ENCODE data around the gene POLR2E. TPM values are rescaled to one million over a fixed set of nuclear protein-coding genes. Genes with fewer than 3 reads are reported as not detected.

Gene POLR2E
- total RNA-seq, 2 donors from 2014 or later = 225 to 254 TPM

DNA sequence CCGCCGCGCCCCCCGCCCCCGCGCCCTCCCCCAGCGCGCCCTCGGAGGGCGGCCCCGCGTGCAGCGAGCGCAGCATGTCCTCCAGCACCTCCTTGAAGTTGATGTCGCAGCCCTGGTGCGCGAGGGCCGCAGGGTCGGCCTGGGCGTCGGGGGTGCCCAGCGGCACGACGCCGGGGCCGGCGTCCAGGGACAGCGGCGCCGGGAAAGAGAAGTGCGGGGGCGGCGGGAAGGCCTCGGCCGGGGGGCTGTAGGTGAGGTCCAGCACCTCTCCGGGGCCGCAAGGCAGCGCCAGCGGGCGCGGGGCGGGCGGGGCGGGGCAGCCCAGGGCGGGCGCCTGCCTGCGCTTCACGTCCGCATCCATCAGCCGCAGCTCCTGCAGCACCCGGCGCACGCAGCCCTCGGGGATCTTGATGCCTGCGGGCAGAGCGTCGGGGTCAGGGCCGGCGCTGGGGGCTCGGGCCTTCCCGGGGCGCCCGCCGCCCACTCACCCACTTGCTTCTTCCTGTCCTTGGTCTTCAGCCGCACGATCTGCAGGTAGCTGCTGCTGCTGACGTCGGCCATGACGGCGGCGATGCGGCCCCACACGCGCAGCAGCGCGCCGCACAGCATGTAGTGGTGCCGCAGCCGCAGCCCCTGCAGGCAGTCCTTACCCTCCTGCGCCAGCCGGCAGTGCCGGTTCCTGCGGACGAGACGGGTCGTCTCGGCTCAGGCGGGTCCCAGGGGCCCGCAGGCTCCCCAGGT is 13.3 kb upstream of the POLR2E start:
- no peak overlapping the region for H3K27ac ChIP-seq (ENCODE audit: low read depth, low read length)
- no peak overlapping the region for H3K4me3 Mint-ChIP-seq
- no peak overlapping the region for H3K27ac Mint-ChIP-seq
- 96 to 98% methylated on average over 37 to 89 of the region's 89 CpGs for WGBS, 2 experiments (ENCODE audit: insufficient coverage in 1 of 2, insufficient read length in 1 of 2)
- no peaks in the 10 kb centered on the region for H3K27me3 ChIP-seq (ENCODE audit: control insufficient read depth, insufficient read depth, low read length, poor library complexity, severe bottlenecking)
- H3K9me3 Mint-ChIP-seq = no peaks in the 10 kb centered on the region
- H3K4me1 ChIP-seq (ENCODE audit: control insufficient read depth, insufficient read depth, low read length) = no peaks in the 10 kb centered on the region
- H3K9ac ChIP-seq (ENCODE audit: extremely low read depth, low read length, poor library complexity, severe bottlenecking) = no peak overlapping the region
- no peak overlapping the region for H3K4me3 ChIP-seq (ENCODE audit: low read length)
- TF ChIP-seq, protein P1, sequence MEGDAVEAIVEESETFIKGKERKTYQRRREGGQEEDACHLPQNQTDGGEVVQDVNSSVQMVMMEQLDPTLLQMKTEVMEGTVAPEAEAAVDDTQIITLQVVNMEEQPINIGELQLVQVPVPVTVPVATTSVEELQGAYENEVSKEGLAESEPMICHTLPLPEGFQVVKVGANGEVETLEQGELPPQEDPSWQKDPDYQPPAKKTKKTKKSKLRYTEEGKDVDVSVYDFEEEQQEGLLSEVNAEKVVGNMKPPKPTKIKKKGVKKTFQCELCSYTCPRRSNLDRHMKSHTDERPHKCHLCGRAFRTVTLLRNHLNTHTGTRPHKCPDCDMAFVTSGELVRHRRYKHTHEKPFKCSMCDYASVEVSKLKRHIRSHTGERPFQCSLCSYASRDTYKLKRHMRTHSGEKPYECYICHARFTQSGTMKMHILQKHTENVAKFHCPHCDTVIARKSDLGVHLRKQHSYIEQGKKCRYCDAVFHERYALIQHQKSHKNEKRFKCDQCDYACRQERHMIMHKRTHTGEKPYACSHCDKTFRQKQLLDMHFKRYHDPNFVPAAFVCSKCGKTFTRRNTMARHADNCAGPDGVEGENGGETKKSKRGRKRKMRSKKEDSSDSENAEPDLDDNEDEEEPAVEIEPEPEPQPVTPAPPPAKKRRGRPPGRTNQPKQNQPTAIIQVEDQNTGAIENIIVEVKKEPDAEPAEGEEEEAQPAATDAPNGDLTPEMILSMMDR (conservative IDR thresholded peaks at IDR 0.05) = no peak
- H3K9me3 ChIP-seq (ENCODE audit: control insufficient read depth, low read length) = no peaks in the 10 kb centered on the region
- H3K36me3 Mint-ChIP-seq (ENCODE audit: low read depth) = peaks cover 7% of the 10 kb centered on the region
- DNase-seq = no peak
- H3K36me3 ChIP-seq (ENCODE audit: control insufficient read depth, insufficient read depth, low read length) = peaks cover 26% of the 10 kb centered on the region
- peaks cover 3% of the 10 kb centered on the region for H3K4me1 Mint-ChIP-seq
- H3K27me3 Mint-ChIP-seq (ENCODE audit: insufficient read depth) = no peaks in the 10 kb centered on the region

DNA sequence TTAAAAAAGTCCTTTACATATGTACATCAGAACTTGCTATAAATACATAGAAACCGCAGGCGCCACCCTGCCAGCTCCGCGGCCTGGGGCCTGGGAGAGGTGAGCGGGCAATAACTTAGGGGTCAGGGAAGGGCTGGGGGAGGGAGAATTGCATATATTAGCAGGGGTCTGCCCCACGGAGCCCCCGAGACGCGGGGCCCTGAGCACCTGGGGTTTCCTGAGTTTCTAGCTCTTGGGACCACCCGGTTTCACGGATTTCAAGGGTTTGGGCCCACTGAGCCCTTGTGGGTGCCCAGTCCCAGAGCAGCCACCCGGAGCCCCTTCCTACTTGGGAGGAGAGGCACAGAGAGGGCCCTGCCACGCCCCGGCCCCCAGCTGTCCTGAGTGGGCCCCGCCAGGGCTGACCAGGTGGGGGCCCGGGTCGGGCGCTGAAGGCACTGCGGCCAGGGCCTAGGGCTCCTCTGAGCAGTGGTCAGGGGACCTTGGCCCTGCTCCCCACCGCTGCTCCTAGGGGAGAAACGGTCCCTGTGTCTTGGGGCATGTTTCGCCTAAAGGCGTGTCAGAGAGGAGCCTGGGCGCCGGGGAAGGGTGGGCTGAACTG is 12.6 kb upstream of the POLR2E start:
- peaks cover 4% of the 10 kb centered on the region for H3K4me1 Mint-ChIP-seq
- no peak for DNase-seq
- TF ChIP-seq, protein P1 (conservative IDR thresholded peaks at IDR 0.05) = no peak
- WGBS, 2 experiments (ENCODE audit: insufficient coverage in 1 of 2, insufficient read length in 1 of 2) = 96% methylated on average over 16 to 25 of the region's 25 CpGs
- no peak overlapping the region for H3K4me3 ChIP-seq (ENCODE audit: low read length)
- H3K9ac ChIP-seq (ENCODE audit: extremely low read depth, low read length, poor library complexity, severe bottlenecking) = no peak overlapping the region
- H3K27ac Mint-ChIP-seq = no peak overlapping the region
- no peaks in the 10 kb centered on the region for H3K9me3 ChIP-seq (ENCODE audit: control insufficient read depth, low read length)
- no peaks in the 10 kb centered on the region for H3K4me1 ChIP-seq (ENCODE audit: control insufficient read depth, insufficient read depth, low read length)
- no peak overlapping the region for H3K27ac ChIP-seq (ENCODE audit: low read depth, low read length)
- no peaks in the 10 kb centered on the region for H3K27me3 Mint-ChIP-seq (ENCODE audit: insufficient read depth)
- H3K36me3 Mint-ChIP-seq (ENCODE audit: low read depth) = peaks cover 7% of the 10 kb centered on the region
- H3K9me3 Mint-ChIP-seq = no peaks in the 10 kb centered on the region
- H3K27me3 ChIP-seq (ENCODE audit: control insufficient read depth, insufficient read depth, low read length, poor library complexity, severe bottlenecking) = no peaks in the 10 kb centered on the region
- H3K4me3 Mint-ChIP-seq = no peak overlapping the region
- H3K36me3 ChIP-seq (ENCODE audit: control insufficient read depth, insufficient read depth, low read length) = peaks cover 25% of the 10 kb centered on the region

DNA sequence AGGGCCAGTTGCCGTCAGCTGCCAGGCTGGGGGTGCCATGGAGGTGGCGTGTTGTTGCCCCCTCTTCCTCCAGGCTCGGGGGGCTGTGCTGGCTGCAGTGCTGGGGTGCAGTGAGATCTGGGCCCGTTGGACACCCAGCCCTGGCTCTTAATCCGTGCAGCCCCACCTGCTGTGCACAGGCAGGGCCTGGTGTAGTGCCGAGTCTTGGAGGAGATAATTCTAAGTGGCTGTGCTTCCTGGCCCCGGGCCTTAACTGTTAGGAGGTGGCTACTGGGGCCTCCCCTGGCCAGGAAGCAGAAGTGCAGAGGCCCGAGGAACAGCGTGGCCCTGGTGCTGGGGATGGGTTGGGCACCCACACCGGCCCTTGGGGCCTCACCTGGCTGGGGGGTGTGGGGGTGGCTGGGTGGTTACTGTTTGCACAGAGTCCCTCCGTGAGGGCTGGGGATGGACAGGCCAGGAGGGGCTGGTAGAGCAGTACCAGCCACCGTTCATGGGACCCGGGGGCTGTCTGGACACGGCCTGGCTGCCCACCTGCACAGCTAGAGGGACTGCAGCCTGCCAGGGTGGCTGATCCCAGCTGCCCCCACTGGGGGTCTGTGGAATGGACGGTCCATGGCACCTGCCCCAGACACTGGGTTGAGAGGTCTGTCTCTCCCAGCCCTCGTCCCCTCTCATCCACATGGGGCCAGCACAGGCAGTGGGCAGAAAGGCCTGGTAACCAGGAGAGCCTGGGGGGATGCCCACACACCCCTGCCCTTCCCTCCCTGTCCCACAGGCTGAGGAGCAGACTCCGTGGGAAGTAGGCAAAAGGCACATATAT is 11.9 kb upstream of the POLR2E start:
- Mint-ChIP-seq H3K9me3 (no peaks in the 10 kb centered on the region), H3K4me1 (peaks cover 4% of the 10 kb centered on the region), H3K27me3 (ENCODE audit: insufficient read depth) (no peaks in the 10 kb centered on the region), H3K27ac (peak overlapping the region; percentile 77), H3K36me3 (ENCODE audit: low read depth) (peaks cover 7% of the 10 kb centered on the region), H3K4me3 (peak overlapping the region; percentile 22)
- 82 to 91% methylated on average over 9 to 17 of the region's 17 CpGs for WGBS, 2 experiments (ENCODE audit: insufficient coverage in 1 of 2, insufficient read length in 1 of 2)
- TF ChIP-seq, protein P1 (conservative IDR thresholded peaks at IDR 0.05) = peak; percentile 53
- Histone ChIP-seq H3K27me3 (ENCODE audit: control insufficient read depth, insufficient read depth, low read length, poor library complexity, severe bottlenecking) (no peaks in the 10 kb centered on the region), H3K36me3 (ENCODE audit: control insufficient read depth, insufficient read depth, low read length) (peaks cover 21% of the 10 kb centered on the region), H3K4me3 (ENCODE audit: low read length) (no peak overlapping the region), H3K4me1 (ENCODE audit: control insufficient read depth, insufficient read depth, low read length) (no peaks in the 10 kb centered on the region), H3K27ac (ENCODE audit: low read depth, low read length) (no peak overlapping the region), H3K9me3 (ENCODE audit: control insufficient read depth, low read length) (no peaks in the 10 kb centered on the region), H3K9ac (ENCODE audit: extremely low read depth, low read length, poor library complexity, severe bottlenecking) (no peak overlapping the region)
- peak; percentile 71 for DNase-seq

Measured in endodermal cell (in vitro differentiated cells).